Loucy (cell line): ENCODE measurements around the gene FLVCR2.

Experiments
- H2AFZ ChIP-seq: fragments of 200-600 bp; sonication (generic); 2 replicates; pipeline ENCODE4 v1.6.0; 2016; ENCODE audit warnings: antibody characterized with exemption, mild to moderate bottlenecking, low read length, moderate library complexity
- H3F3A ChIP-seq: fragments of 200-600 bp; 2 replicates; pipeline ENCODE4 v1.6.0; 2016; ENCODE audit warnings: antibody characterized with exemption, low read depth, mild to moderate bottlenecking
- H3K27me3 ChIP-seq: fragments of 200-600 bp; sonication (generic); 2 replicates; pipeline ENCODE4 v1.6.1; 2014; ENCODE audit warnings: low read length, mild to moderate bottlenecking; ENCODE audit not compliant: insufficient read depth, poor library complexity, severe bottlenecking
- H3K36me3 ChIP-seq: fragments of 200-600 bp; sonication (generic); 2 replicates; pipeline ENCODE4 v1.6.1; 2016; ENCODE audit warnings: low read length; ENCODE audit not compliant: insufficient read depth
- H3K4me1 ChIP-seq: fragments of 200-600 bp; sonication (generic); 2 replicates; pipeline ENCODE4 v1.5.1; 2014; ENCODE audit warnings: low read length, mild to moderate bottlenecking; ENCODE audit not compliant: insufficient read depth, poor library complexity, severe bottlenecking
- H3K4me2 ChIP-seq: fragments of 200-600 bp; sonication (generic); 2 replicates; pipeline ENCODE4 v1.6.0; 2014; ENCODE audit warnings: antibody characterized with exemption, low read length, low read depth, mild to moderate bottlenecking; ENCODE audit not compliant: poor library complexity, severe bottlenecking
- H3K4me3 ChIP-seq: fragments of 200-600 bp; sonication (generic); 2 replicates; pipeline ENCODE4 v1.5.1; 2014; ENCODE audit warnings: low read length, mild to moderate bottlenecking, mixed read lengths; ENCODE audit not compliant: poor library complexity, severe bottlenecking
- H3K79me2 ChIP-seq: fragments of 200-600 bp; sonication (generic); 2 replicates; pipeline ENCODE4 v1.6.1; 2014; ENCODE audit warnings: low read length; ENCODE audit not compliant: insufficient read depth
- H3K9ac ChIP-seq: fragments of 200-600 bp; sonication (generic); 2 replicates; pipeline ENCODE4 v1.6.0; 2014; ENCODE audit warnings: mild to moderate bottlenecking, low read depth, low read length, moderate library complexity; ENCODE audit not compliant: poor library complexity, severe bottlenecking
- H3K9me2 ChIP-seq: fragments of 200-600 bp; sonication (generic); replicated peaks from 2 replicates; pipeline ENCODE4 v1.6.1; 2016; ENCODE audit warnings: low read depth, low read length, mixed read lengths
- H3K9me3 ChIP-seq: fragments of 200-600 bp; sonication (generic); 2 replicates; pipeline ENCODE4 v1.6.1; 2014; ENCODE audit warnings: mild to moderate bottlenecking, antibody characterized with exemption, low read length, low read depth; ENCODE audit not compliant: insufficient read depth
- H4K20me1 ChIP-seq: fragments of 200-600 bp; sonication (generic); 2 replicates; pipeline ENCODE4 v1.6.0; 2014; ENCODE audit warnings: antibody characterized with exemption, low read length, mild to moderate bottlenecking; ENCODE audit not compliant: insufficient read depth, poor library complexity, severe bottlenecking
- CTCF ChIP-seq: fragments of 200-600 bp; sonication (generic); conservative IDR thresholded peaks from 2 replicates; pipeline ENCODE4 v1.5.1; 2014; ENCODE audit warnings: mild to moderate bottlenecking, antibody characterized with exemption, low read length
- EZH2phosphoT487 ChIP-seq: fragments of 200-600 bp; IDR thresholded peaks from 2 replicates; pipeline ENCODE4 v1.6.1; 2018; ENCODE audit warnings: antibody characterized with exemption, mild to moderate bottlenecking, moderate library complexity, borderline replicate concordance

Gene FLVCR2

GRCh38 chr14:75658957-75659356 is 80.5 kb downstream of the FLVCR2 start:
- Histone ChIP-seq H3K4me3 (peak overlapping the region; percentile 15), H3F3A (no peaks in the 10 kb centered on the region), H3K79me2 (peaks cover 59% of the 10 kb centered on the region), H3K27me3 (no peaks in the 10 kb centered on the region), H3K36me3 (peaks cover 7% of the 10 kb centered on the region; the same call in 1 of the 2 replicates), H3K9ac (peak overlapping the region; percentile 24), H4K20me1 (peaks cover 3% of the 10 kb centered on the region), H2AFZ (no peak overlapping the region), H3K4me2 (peak overlapping the region; percentile 77), H3K4me1 (peaks cover 40% of the 10 kb centered on the region), H3K9me3 (no peaks in the 10 kb centered on the region), H3K9me2 (no peaks in the 10 kb centered on the region)
- TF ChIP-seq CTCF (no peak), EZH2phosphoT487 (no peak)

- Histone ChIP-seq H2AFZ (peak overlapping the region; percentile 98), H3K9ac (peak overlapping the region; percentile 77)
Observed at GRCh38 chr14:75660238-75660629, 81.8 kb downstream of the FLVCR2 start.

GRCh38 chr14:75660630-75661498 is 82.4 kb downstream of the FLVCR2 start, which contains the start of the genes ERG28 and TTLL5:
Gene ERG28, minus strand, starts transcription at chr14:75660876. Its CDS starts 3,374 bp downstream, at chr14:75657502.
Gene TTLL5, plus strand, starts transcription at chr14:75661246. Its CDS starts 1,904 bp downstream, at chr14:75663150.
- H3K4me1 ChIP-seq, result peaks cover 47% of the 10 kb centered on the region
- TF ChIP-seq CTCF (no peak), EZH2phosphoT487 (no peak)

More at GRCh38 chr14:75660238-75660629, 81.8 kb downstream of the FLVCR2 start:
- H3K27me3 ChIP-seq, result no peaks in the 10 kb centered on the region
- TF ChIP-seq EZH2phosphoT487 (no peak), CTCF (no peak)
- no peaks in the 10 kb centered on the region for H3K9me3 ChIP-seq
- H3K36me3 ChIP-seq, result no peaks in the 10 kb centered on the region; the same call in 1 of the 2 replicates
- H3K9me2 ChIP-seq, result no peaks in the 10 kb centered on the region
- peak overlapping the region; percentile 93 for H3K4me3 ChIP-seq
- no peaks in the 10 kb centered on the region for H3F3A ChIP-seq
- H3K4me2 ChIP-seq, result peak overlapping the region; percentile 77
- H4K20me1 ChIP-seq, result peaks cover 3% of the 10 kb centered on the region
- peaks cover 47% of the 10 kb centered on the region for H3K4me1 ChIP-seq
- H3K79me2 ChIP-seq, result peaks cover 64% of the 10 kb centered on the region

More at GRCh38 chr14:75660630-75661498, 82.4 kb downstream of the FLVCR2 start, which contains the start of the genes ERG28 and TTLL5:
- no peaks in the 10 kb centered on the region for H3F3A ChIP-seq
- peak within 1 kb of the TSS; percentile 93 for H3K4me3 ChIP-seq
- H3K9me3 ChIP-seq, result no peaks in the 10 kb centered on the region
- H3K27me3 ChIP-seq, result no peaks in the 10 kb centered on the region
- H2AFZ ChIP-seq, result peak within 1 kb of the TSS; percentile 98
- peak within 1 kb of the TSS; percentile 77 for H3K9ac ChIP-seq
- H4K20me1 ChIP-seq, result peaks cover 3% of the 10 kb centered on the region
- H3K79me2 ChIP-seq, result peaks cover 64% of the 10 kb centered on the region
- H3K36me3 ChIP-seq, result no peaks in the 10 kb centered on the region
- peak within 1 kb of the TSS; percentile 97 for H3K4me2 ChIP-seq
- H3K9me2 ChIP-seq, result no peaks in the 10 kb centered on the region
